IMR-90 (cell line): ENCODE results near the gene PRR19. TPM values are rescaled to one million over a fixed set of nuclear protein-coding genes. Genes with fewer than 3 reads are reported as not detected.

Experiments
- ATAC-seq: fragments of 200-7000 bp; cut with Tn5 transposase; 2 replicates; pipeline ENCODE4 v1.9.1; 2020; ENCODE audit warnings: low read depth, mild to moderate bottlenecking, moderate library complexity
- BruUV-seq: library from RNA; stranded (reverse); fragments of 400-500 nt; replicated peaks from 2 replicates; lab custom pipeline; 2021; lab: Mats Ljungman, UMichigan
- CTCF ChIA-PET: fragments of 300-600 bp; formaldehyde crosslinking; extraction: SDS; loops from one replicate; lab custom pipeline; 2021; ENCODE audit warnings: antibody characterized with exemption; lab: Yijun Ruan, JAX
- POLR2A ChIA-PET: fragments of 300-600 bp; sonication (Branson Sonifier 250); formaldehyde crosslinking; loops from one replicate; lab custom pipeline; 2022; ENCODE audit warnings: antibody characterized with exemption; ENCODE audit not compliant: unreplicated experiment; lab: Charles Lee
- DNase-seq: peaks from one replicate; pipeline ENCODE4 v3.0.0; 2013
- H2AFZ ChIP-seq: replicated peaks from 2 replicates; pipeline ENCODE3; 2013; ENCODE audit warnings: low read length, mild to moderate bottlenecking; ENCODE audit not compliant: poor library complexity
- H2AK5ac ChIP-seq: 2 replicates; pipeline ENCODE4 v1.6.1; 2013; ENCODE audit warnings: low read depth, low read length, inconsistent platforms
- H2AK9ac ChIP-seq: replicated peaks from 2 replicates; pipeline ENCODE3; 2013; ENCODE audit warnings: mild to moderate bottlenecking, low read depth, low read length, moderate library complexity; ENCODE audit not compliant: poor library complexity
- H2BK120ac ChIP-seq: 2 replicates; pipeline ENCODE4 v1.6.1; 2013; ENCODE audit warnings: low read depth, low read length, inconsistent platforms
- H2BK15ac ChIP-seq: 3 replicates; pipeline ENCODE4 v1.6.1; 2013; ENCODE audit warnings: low read depth, low read length, inconsistent platforms
- H2BK20ac ChIP-seq: 2 replicates; pipeline ENCODE4 v1.6.1; 2013; ENCODE audit warnings: low read depth, mild to moderate bottlenecking, inconsistent platforms, low read length, moderate library complexity
- H2BK5ac ChIP-seq: 2 replicates; pipeline ENCODE4 v1.6.1; 2013; ENCODE audit warnings: mild to moderate bottlenecking, low read depth, low read length, inconsistent platforms; ENCODE audit not compliant: poor library complexity, severe bottlenecking
- H3K14ac ChIP-seq: replicated peaks from 2 replicates; pipeline ENCODE4 v1.6.1; 2013; ENCODE audit warnings: low read depth, low read length, inconsistent platforms
- H3K18ac ChIP-seq: 2 replicates; pipeline ENCODE4 v1.6.1; 2013; ENCODE audit warnings: low read depth, low read length, control low read depth
- H3K23ac ChIP-seq: 2 replicates; pipeline ENCODE4 v1.6.1; 2013; ENCODE audit warnings: low read depth, low read length, inconsistent platforms
- H3K27ac ChIP-seq: 2 replicates; pipeline ENCODE4 v1.5.1; 2013; ENCODE audit warnings: mild to moderate bottlenecking, control low read depth, low read length; ENCODE audit not compliant: insufficient read depth
- H3K27me3 ChIP-seq: 2 replicates; pipeline ENCODE4 v1.6.1; 2013; ENCODE audit warnings: low read length; ENCODE audit not compliant: control insufficient read depth, insufficient read depth
- H3K36me3 ChIP-seq: 2 replicates; pipeline ENCODE4 v1.6.1; 2013; ENCODE audit warnings: low read length, mixed read lengths; ENCODE audit not compliant: control insufficient read depth, insufficient read depth
- H3K4ac ChIP-seq: 2 replicates; pipeline ENCODE4 v1.6.1; 2013; ENCODE audit warnings: low read depth, low read length, inconsistent platforms
- H3K4me1 ChIP-seq: 2 replicates; pipeline ENCODE4 v1.6.1; 2013; ENCODE audit warnings: low read length, mixed read lengths; ENCODE audit not compliant: control insufficient read depth, insufficient read depth
- H3K4me2 ChIP-seq: 2 replicates; pipeline ENCODE4 v1.6.1; 2013; ENCODE audit warnings: low read depth, mild to moderate bottlenecking, control low read depth, low read length, moderate library complexity
- H3K4me3 ChIP-seq: 2 replicates; pipeline ENCODE4 v1.5.1; 2013; ENCODE audit warnings: low read depth, mild to moderate bottlenecking, control low read depth, low read length, moderate library complexity; ENCODE audit not compliant: insufficient read depth
- H3K56ac ChIP-seq: 2 replicates; pipeline ENCODE4 v1.6.1; 2013; ENCODE audit warnings: low read length, inconsistent platforms; ENCODE audit not compliant: insufficient read depth; ENCODE audit errors: extremely low read depth
- H3K79me1 ChIP-seq, 2 experiments: 2 replicates each; pipeline ENCODE4 v1.6.1; 2013; ENCODE audit warnings: low read length in 2 of 2, inconsistent platforms in 1 of 2, low read depth in 1 of 2
- H3K9ac ChIP-seq: 2 replicates; pipeline ENCODE4 v1.6.1; 2013; ENCODE audit warnings: low read depth, low read length, control low read depth
- H3K9me1 ChIP-seq: 2 replicates; pipeline ENCODE4 v1.6.1; 2013; ENCODE audit warnings: low read length, inconsistent platforms; ENCODE audit not compliant: insufficient read depth
- H3K9me3 ChIP-seq: 2 replicates; pipeline ENCODE4 v1.6.1; 2013; ENCODE audit warnings: low read length; ENCODE audit not compliant: control insufficient read depth, insufficient read depth
- H4K20me1 ChIP-seq: 2 replicates; pipeline ENCODE4 v1.6.1; 2013; ENCODE audit warnings: low read length, inconsistent platforms; ENCODE audit not compliant: insufficient read depth
- H4K5ac ChIP-seq: 2 replicates; pipeline ENCODE4 v1.6.1; 2013; ENCODE audit warnings: mild to moderate bottlenecking, low read depth, low read length, control low read depth
- H4K8ac ChIP-seq, 2 experiments: 2 replicates each; pipeline ENCODE4 v1.6.1; 2013; ENCODE audit warnings: low read depth in 2 of 2, low read length in 2 of 2, control low read depth in 1 of 2, inconsistent platforms in 1 of 2
- H4K91ac ChIP-seq: 2 replicates; pipeline ENCODE4 v1.6.1; 2013; ENCODE audit warnings: low read depth, low read length, inconsistent platforms; ENCODE audit not compliant: insufficient read depth
- BHLHE40 ChIP-seq: fragments of 150-350 bp; IDR thresholded peaks from 2 replicates; pipeline ENCODE4 v1.6.1; 2016; ENCODE audit warnings: mild to moderate bottlenecking, low read depth, low read length
- CEBPB ChIP-seq: IDR thresholded peaks from 2 replicates; pipeline ENCODE4 v1.6.1; 2012; ENCODE audit warnings: low read depth, low read length, improper control_type of control experiment
- MAZ ChIP-seq: IDR thresholded peaks from 2 replicates; pipeline ENCODE4 v1.6.1; 2012; ENCODE audit warnings: low read depth, mild to moderate bottlenecking, low read length, improper control_type of control experiment, moderate library complexity, borderline replicate concordance
- MXI1 ChIP-seq: IDR thresholded peaks from 2 replicates; pipeline ENCODE4 v1.6.1; 2012; ENCODE audit warnings: low read depth, mild to moderate bottlenecking, low read length, moderate library complexity, borderline replicate concordance
- NFE2L2 ChIP-seq: fragments of 150-350 bp; IDR thresholded peaks from 2 replicates; pipeline ENCODE4 v1.6.1; 2016; ENCODE audit warnings: low read depth, mild to moderate bottlenecking, low read length
- RAD21 ChIP-seq: IDR thresholded peaks from 2 replicates; pipeline ENCODE4 v1.6.1; 2012; ENCODE audit warnings: low read length, improper control_type of control experiment
- WGBS, 2 experiments: methylation state at CpG; one replicate each; pipeline versions ENCODE4 v1.1.5 to v1.1.7; 2013; ENCODE audit warnings: missing lambda C conversion rate in 2 of 2; ENCODE audit not compliant: insufficient read length in 1 of 2; ENCODE audit errors: extremely low coverage in 2 of 2; 5-methylcytosine and 5-hydroxymethylcytosine counted together
- dilution Hi-C: fragments of 300-500 bp; cut with HindIII; formaldehyde crosslinking; loops from one replicate; pipeline ENCODE4 v1.14.3; 2018; ENCODE audit warnings: low sequenced_read_pairs; ENCODE audit not compliant: unreplicated experiment
- in situ Hi-C: fragments of 300-500 bp; cut with MboI; formaldehyde crosslinking; loops from 3 replicates; pipeline ENCODE4 v1.14.3; 2019; ENCODE audit warnings: low sequenced_read_pairs, inconsistent platforms, mixed read lengths
- intact Hi-C: fragments of 100-400 bp; cut with micrococcal nuclease; formaldehyde crosslinking; loops from 2 replicates; pipeline ENCODE4 v1.10.0; 2022
- polyA plus RNA-seq, 3 experiments: library from polyadenylated mRNA; depleted of rRNA; stranded (reverse); fragments of >200 nt; gene quantifications; 2 replicates each; pipeline ENCODE4 v1.2.3, GENCODE V29; 2012; ENCODE audit warnings: low replicate concordance in 1 of 3
- total RNA-seq: library from RNA; depleted of rRNA; stranded (reverse); fragments of >200 nt; gene quantifications from 2 replicates; pipeline ENCODE4 v1.2.3, GENCODE V29; 2012

The PRR19 gene
- total and polyA plus RNA-seq, 2 of the 4 experiments (the other 2 are of a cell fraction) = 0.36 to 1.6 TPM

DNA sequence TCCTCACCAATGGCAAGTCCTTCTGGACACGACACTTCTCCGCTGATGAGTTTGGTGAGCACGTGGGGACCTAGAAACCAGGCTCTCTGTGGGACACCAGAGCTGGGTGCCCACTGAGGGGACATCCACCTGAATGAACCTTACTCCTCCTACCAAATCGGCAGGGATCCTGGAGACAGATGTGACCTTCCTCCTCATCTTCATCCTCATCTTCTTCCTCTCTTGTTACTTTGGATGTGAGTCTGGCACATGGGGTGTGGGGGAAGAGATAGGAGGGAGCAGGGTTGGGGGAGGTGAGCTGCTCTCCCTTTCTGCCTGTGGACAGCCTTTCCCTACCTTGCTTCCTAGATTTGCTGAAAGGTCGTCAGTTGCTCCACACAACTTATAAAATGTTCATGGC is 13.1 kb downstream of the PRR19 start (continued):
- TF ChIP-seq NFE2L2 = no peak
- no peak for TF ChIP-seq BHLHE40
- TF ChIP-seq MXI1 = no peak
- no peak for TF ChIP-seq RAD21

DNA sequence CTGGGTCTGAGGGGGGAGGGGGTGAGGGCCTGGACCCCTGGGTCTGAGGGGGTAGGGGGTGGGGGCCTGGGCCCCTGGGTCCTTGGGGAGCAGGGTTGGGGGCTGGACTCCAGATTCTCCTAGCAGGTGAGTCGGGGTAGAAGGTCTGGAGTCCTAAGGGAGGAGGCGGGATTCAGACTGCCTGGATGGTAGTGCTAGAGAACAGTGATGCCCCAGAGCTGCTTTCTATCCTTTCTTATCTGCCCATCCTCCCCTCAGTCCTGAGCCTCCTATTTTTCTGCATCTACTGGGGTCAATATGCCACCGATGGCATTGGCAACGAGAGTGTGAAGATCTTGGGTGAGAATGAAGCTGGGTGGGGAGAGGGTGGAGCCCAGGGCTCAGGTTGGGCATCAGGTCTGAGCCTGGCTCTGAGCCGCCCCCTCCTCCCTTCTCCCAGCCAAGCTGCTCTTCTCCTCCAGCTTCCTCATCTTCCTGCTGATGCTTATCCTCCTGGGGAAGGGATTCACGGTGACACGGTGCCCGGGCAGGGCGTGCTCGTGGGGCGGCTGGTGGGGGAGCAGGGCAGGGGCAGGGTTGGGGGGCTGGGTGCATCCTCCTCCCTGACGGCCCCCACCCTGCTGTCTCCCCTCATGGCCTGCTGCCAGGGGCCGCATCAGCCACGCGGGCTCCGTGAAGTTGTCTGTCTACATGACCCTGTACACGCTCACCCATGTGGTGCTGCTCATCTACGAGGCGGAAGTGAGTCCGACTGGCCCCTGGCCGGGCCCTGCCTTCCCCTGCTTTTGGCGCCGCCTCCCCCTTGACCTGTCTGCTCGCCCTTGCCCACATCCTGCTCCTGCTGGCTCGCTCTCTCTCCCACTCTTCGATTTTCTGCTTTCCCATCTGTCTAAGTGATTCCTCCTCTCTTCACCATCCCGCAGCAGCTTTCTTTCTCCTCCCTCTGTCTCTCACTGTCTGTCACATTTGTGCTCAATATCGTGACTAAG is 14.6 kb downstream of the PRR19 start:
- ATAC-seq = no peak
- WGBS, 2 experiments = 12% methylated on average over 13 of the region's 28 CpGs; no CpG with 5 or more reads in 1 of the 2 experiments

More for the DNA sequence above, 14.6 kb downstream of the PRR19 start:
- Histone ChIP-seq H3K4me2 (peak overlapping the region; percentile 22; the same call in 1 of the 2 replicates), H4K8ac (peak overlapping the region in 1 of 2 experiments; percentile 2; a peak in 2 of 4 replicates), H3K4me3 (no peak overlapping the region), H3K4me1 (peaks cover 3% of the 10 kb centered on the region), H3K27ac (no peak overlapping the region), H2BK20ac (no peak overlapping the region), H3K14ac (no peak overlapping the region; the same call in 1 of the 2 replicates), H2BK15ac (no peak overlapping the region), H2AK5ac (no peak overlapping the region), H4K5ac (no peak overlapping the region), H3K18ac (no peak overlapping the region), H4K20me1 (no peaks in the 10 kb centered on the region; the same call in 1 of the 2 replicates), H3K36me3 (no peaks in the 10 kb centered on the region), H2BK120ac (no peak overlapping the region), H3K9me3 (no peaks in the 10 kb centered on the region), H3K9me1 (peaks cover 10% of the 10 kb centered on the region), H3K9ac (peak overlapping the region; percentile 10; the same call in 1 of the 2 replicates), H2AFZ (peak overlapping the region; percentile 85), H3K23ac (peak overlapping the region; percentile 82), H2AK9ac (peak overlapping the region; percentile 9), H2BK5ac (no peak overlapping the region), H3K79me1 (no peaks in the 10 kb centered on the region), H3K56ac (no peak overlapping the region), H4K91ac (no peak overlapping the region), H3K27me3 (peaks cover 23% of the 10 kb centered on the region), H3K4ac (no peak overlapping the region; the same call in 1 of the 2 replicates)
- intact Hi-C loops = no loop called here
- CTCF ChIA-PET = no interaction called here
- no TSS peak for BruUV-seq
- in situ Hi-C loops = no loop called here
- POLR2A ChIA-PET = no interaction called here
- dilution Hi-C loops = no loop called here
- TF ChIP-seq CEBPB (no peak), MAZ (no peak), BHLHE40 (no peak), MXI1 (no peak)
- DNase-seq = peak; percentile 21
